GM12865 (cell line): ENCODE data around the gene MECP2.

Source experiments
- DNase-seq: peaks from one replicate; pipeline ENCODE4 v3.0.0; 2010; ENCODE audit warnings: low read depth
- H3K4me3 ChIP-seq: 2 replicates; pipeline ENCODE4 v1.5.1; 2011; ENCODE audit warnings: mild to moderate bottlenecking, low read depth, low read length, control low read depth
- TF ChIP-seq, protein P1 (sequence below): IDR thresholded peaks from 2 replicates; pipeline ENCODE4 v1.5.1; 2011; ENCODE audit warnings: low read length, control low read depth, low read depth, inconsistent platforms; ENCODE audit not compliant: insufficient read depth; ENCODE audit errors: missing control alignments

Gene MECP2

DNA sequence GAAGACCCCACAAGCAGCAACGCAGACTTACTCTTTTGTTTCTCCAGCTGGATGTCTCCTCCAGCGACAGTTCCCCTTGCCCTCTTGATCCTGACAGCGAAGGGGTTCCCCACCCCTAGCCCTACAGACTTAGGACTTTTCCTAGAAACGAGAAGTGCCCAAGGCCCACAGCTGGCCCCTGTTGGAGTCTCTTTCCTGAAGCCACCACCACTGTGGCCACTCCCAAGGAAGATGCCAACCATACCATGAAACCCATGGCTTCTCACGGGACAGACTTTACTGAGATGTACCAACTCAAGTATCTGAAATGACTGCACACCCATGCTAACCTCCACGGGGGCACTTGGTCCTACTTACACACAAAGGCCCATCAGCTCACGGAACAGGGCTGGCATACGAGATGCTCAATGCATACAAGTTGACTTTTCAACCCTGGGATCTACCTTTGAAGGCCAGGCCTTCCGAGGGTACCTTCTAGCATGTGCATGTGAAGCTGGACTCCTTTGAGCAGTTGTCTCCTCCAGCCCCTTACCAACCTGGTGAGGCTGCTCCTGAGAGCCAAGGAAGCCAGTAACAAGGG is 76.9 kb downstream of the MECP2 start:
- H3K4me3 ChIP-seq, result peak overlapping the region; percentile 65
- DNase-seq, result no peak
- TF ChIP-seq, protein P1, sequence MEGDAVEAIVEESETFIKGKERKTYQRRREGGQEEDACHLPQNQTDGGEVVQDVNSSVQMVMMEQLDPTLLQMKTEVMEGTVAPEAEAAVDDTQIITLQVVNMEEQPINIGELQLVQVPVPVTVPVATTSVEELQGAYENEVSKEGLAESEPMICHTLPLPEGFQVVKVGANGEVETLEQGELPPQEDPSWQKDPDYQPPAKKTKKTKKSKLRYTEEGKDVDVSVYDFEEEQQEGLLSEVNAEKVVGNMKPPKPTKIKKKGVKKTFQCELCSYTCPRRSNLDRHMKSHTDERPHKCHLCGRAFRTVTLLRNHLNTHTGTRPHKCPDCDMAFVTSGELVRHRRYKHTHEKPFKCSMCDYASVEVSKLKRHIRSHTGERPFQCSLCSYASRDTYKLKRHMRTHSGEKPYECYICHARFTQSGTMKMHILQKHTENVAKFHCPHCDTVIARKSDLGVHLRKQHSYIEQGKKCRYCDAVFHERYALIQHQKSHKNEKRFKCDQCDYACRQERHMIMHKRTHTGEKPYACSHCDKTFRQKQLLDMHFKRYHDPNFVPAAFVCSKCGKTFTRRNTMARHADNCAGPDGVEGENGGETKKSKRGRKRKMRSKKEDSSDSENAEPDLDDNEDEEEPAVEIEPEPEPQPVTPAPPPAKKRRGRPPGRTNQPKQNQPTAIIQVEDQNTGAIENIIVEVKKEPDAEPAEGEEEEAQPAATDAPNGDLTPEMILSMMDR, result no peak

DNA sequence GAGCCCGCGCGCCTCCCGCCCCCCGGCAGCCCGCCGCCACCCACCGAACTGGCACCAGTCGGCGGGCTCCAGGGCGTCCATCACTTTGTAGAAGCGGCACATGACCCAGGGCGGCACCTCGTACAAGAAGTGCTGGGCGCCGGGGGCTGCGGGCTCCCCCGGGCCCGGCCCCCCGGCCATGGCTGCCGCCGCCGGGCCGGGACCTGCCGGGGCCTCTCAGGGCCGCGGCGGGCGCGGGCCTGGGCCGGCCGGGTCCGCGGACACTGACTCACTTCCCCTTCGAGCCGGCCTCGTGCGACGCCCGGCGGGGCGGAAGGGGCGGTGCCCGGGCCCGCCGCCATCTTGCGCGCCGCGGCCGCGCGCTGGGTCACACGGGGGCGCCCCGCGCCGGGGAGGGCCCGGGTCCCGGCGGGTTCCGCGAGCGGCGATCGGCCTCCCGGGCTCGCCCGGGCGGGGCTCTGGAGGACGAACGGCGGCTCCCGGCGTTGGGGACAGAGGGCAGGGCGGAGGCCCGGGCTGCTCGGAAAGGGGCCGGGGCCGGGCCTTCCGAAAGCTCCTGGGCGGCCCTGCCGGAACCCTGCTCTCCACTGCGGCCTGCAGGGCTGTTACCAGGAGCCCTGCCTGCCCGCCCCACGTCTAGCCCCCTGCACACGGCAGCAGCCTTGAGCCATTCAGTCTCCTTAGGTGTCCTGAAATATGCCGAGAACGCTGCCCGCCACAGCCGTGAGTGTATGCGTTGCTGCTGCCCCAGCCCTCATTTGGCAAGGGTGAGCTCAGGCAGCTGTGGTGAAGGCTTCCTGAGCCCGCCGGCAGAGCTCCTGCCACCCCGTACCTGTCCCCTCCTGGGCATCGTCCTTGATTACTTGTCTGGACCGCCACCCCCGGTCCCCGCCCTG is 77.6 kb downstream of the MECP2 start, which contains the start of gene IRAK1:
Gene IRAK1 (minus strand): TSS at position 270 of the 896 bp plus-strand sequence. CDS start 90 bp downstream, at position 180.
- H3K4me3 ChIP-seq, result peak within 1 kb of the TSS; percentile 92
- peak; percentile 69 for DNase-seq
- TF ChIP-seq, protein P1, result peak; percentile 5

DNA sequence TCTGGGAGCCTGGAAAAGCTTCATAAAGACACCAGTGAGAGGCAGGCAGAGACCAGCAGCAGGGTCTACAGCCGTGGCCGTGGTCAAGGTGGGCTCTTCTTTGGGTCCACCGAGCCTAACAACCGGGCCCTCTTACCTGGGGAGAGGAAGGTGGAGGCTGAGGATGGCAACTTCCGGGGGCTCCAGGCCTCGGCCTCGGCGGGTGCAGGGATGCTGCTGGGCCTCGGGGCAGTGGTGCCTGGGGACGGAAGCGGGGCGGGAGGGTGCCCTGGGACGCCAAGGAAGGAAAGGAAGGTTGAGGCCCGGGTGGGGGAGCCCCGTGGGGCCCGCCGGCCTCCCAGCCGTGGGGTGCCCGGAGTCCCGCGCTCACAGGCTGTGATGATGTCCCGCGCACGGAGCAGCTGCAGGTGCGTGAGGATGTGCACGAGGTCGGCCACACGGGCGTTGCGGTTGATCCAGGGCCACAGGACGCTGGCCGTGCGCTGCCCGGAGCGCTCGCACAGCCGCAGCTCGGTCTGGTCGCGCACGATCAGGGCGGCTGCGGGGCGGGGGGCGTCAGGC is 78.4 kb downstream of the MECP2 start:
- TF ChIP-seq, protein P1, result no peak
- DNase-seq, result peak; percentile 35

DNA sequence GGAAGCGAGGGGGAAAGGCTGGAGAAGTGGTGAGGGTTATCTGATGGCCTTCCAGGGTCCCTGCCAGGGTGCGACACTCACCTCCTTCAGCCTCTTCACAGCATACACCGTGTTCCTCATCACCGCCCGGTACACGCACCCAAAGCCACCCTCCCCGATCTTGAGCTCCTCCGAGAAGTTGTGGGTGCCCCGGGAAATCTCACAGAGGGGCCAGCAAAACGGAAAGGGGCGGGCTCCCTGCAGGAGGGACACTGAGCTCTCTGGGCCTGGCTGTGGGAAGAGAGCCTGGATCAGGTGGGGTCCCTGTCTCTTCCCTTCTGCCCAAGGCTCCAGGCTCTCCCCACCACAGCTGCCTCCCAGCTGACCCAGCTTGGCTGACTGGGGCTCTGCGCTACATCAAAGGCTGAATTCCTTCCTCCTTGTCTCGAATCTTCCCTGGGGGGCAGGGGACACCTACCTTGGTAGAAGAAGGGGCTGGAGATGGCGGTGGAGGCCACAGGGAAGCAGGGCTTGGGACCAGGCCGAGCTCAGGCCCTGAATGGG is 78.9 kb downstream of the MECP2 start:
- H3K4me3 ChIP-seq, result peak overlapping the region; percentile 92
- DNase-seq, result no peak
- TF ChIP-seq, protein P1, result no peak

More for the DNA sequence above, 78.4 kb downstream of the MECP2 start:
- H3K4me3 ChIP-seq, result peak overlapping the region; percentile 92

DNA sequence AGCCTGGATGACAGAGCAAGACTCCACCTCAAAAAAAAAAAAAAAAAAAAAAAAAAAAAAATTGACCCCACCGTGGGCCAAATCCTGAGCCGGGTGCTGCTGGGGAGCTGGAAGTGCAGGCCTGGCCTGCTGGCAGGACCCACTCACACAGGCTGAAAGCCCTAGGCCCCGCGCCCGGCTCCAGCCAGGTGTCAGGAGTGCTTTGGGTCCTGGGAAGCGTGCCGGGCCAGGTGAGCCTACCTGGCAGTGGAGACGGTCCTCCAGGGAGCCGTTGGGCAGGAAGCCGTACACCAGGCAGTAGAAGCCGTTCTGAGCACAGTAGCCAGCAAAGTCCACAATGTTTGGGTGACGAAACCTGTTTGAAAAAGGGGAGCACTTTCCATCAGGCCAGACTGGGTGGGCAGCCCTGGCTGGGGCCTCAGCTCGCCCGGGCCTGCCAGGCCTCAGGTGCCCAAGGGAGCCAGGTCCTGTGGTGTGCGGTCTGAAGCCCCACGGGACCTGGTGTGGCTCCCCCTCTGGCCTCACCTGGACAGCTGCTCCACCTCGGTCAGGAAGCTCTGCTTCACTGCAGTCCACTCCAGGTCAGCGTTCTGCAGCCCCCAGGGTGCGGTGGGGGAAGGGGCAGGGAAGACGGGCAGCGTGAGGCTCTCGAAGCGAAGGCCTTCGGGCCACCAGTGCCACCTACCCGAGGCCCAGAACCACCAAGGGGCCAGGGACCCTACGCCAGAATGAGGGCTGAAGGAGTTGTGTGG is 79.6 kb downstream of the MECP2 start:
- H3K4me3 ChIP-seq, result peak overlapping the region; percentile 92
- TF ChIP-seq, protein P1, result no peak

DNA sequence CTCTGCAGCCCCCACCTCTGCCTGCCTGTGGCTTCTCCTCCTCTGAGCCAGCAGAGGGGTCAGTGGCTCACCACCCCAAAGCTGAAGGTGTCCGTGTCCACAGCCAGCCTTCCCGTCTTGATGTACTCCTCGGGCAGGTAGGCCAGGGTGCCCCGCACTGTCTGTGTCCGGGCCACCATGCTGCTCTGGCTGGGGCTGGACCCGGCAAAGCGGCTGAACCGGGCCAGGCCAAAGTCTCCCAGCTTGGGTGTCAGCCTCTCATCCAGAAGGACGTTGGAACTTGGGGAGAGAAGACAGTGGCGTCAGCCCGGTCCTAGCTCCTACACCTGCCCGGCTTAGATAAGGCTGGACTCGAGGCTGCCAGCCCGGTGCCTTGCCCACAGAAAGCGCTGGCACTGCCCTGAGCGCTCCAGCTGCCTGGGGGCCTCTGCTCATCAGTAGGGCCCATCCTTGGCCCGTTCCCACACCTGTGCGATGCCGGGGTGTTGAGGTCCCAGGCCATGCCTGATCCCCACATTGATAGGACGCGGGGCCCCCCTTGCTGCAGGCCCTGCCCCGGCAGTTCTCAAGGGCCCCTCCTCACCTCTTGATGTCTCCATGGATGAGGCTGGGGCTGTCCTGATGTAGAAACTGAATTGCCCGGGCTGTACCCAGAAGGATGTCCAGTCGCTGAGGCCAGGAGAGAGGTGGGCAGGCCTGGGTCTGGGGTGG is 81.0 kb downstream of the MECP2 start:
- DNase-seq, result no peak
- no peak overlapping the region for H3K4me3 ChIP-seq
- TF ChIP-seq, protein P1, result no peak

More for the DNA sequence above, 79.6 kb downstream of the MECP2 start:
- DNase-seq, result no peak
